Omental fat pad (tissue), 4 donors: ENCODE measurements around the gene PTTG1IP. TPM values are rescaled to one million over a fixed set of nuclear protein-coding genes. Genes with fewer than 3 reads are reported as not detected.

Experiments
- ATAC-seq: fragments of 150-250 bp; one replicate; pipeline ENCODE4 v1.9.1; 2016; ENCODE audit warnings: mild to moderate bottlenecking, moderate library complexity; ENCODE audit not compliant: low FRiP score
- DNase-seq: peaks from one replicate; pipeline ENCODE4 v3.0.0-alpha.2; 2019; ENCODE audit warnings: low spot score
- CTCF ChIP-seq, 3 donors: fragments of 450-650 bp; IDR thresholded peaks; one replicate each; pipeline ENCODE4 v1.5.1; 2016 to 2017; ENCODE audit warnings: antibody characterized with exemption in 3 of 3, mild to moderate bottlenecking in 3 of 3, moderate library complexity in 2 of 3
- total RNA-seq, 4 donors: library from RNA; depleted of rRNA; stranded (reverse); fragments of >200 nt; gene quantifications; one replicate each; pipeline ENCODE4 v1.1.0, GENCODE V29; 2016

Gene PTTG1IP
- total RNA-seq, 4 donors from 2014 or later: 200 to 241 (median 214) TPM

GRCh38 chr21:44893948-44894656, 20.6 kb upstream of the PTTG1IP start:
- no peak for TF ChIP-seq CTCF (IDR thresholded peaks at IDR 0.05)
- DNase-seq (no peak), ATAC-seq (no peak)

- no peak for TF ChIP-seq CTCF (IDR thresholded peaks at IDR 0.05)
- ATAC-seq: no peak
- DNase-seq: no peak
Measured at GRCh38 chr21:44893278-44893556, 19.7 kb upstream of the PTTG1IP start.

- TF ChIP-seq CTCF (IDR thresholded peaks at IDR 0.05): peak in 1 of 3 donors; percentile 65
- ATAC-seq (peak; percentile 43), DNase-seq (peak; percentile 58)
Measured at GRCh38 chr21:44892536-44893277, 19.2 kb upstream of the PTTG1IP start.

- no peak for TF ChIP-seq CTCF (IDR thresholded peaks at IDR 0.05)
- no peak for DNase-seq
- ATAC-seq: no peak
Measured at GRCh38 chr21:44892095-44892494, 18.6 kb upstream of the PTTG1IP start.

GRCh38 chr21:44891631-44892031, 18.1 kb upstream of the PTTG1IP start:
- DNase-seq: no peak
- TF ChIP-seq CTCF (IDR thresholded peaks at IDR 0.05): no peak
- ATAC-seq: no peak

- ATAC-seq (no peak), DNase-seq (no peak)
- TF ChIP-seq CTCF (IDR thresholded peaks at IDR 0.05): no peak
Measured at GRCh38 chr21:44890961-44891541, 17.6 kb upstream of the PTTG1IP start.
